Neural progenitor cell (in vitro differentiated cells): ENCODE data around the gene OXSR1. TPM values are rescaled to one million over a fixed set of nuclear protein-coding genes. Genes with fewer than 3 reads are reported as not detected.
A peak's percentile ranks its signal among the peaks of the same experiment; 100 is the strongest.

ENCODE experiments used
- DNase-seq: peaks from one replicate; pipeline ENCODE4 v3.0.0-alpha.2; 2016; ENCODE audit warnings: low spot score
- H2AFZ ChIP-seq: fragments of 200-600 bp; sonication (generic); replicated peaks from 2 replicates; pipeline ENCODE4 v1.6.1; 2016; ENCODE audit warnings: antibody characterized with exemption
- H3F3A ChIP-seq: fragments of 200-600 bp; sonication (generic); 2 replicates; pipeline ENCODE4 v1.6.1; 2016; ENCODE audit warnings: antibody characterized with exemption, low read depth
- H3K27ac ChIP-seq: fragments of 200-600 bp; sonication (generic); 2 replicates; pipeline ENCODE4 v1.5.1; 2016; ENCODE audit warnings: mild to moderate bottlenecking
- H3K27me3 ChIP-seq: fragments of 200-600 bp; sonication (generic); 2 replicates; pipeline ENCODE4 v1.6.1; 2016; ENCODE audit warnings: mild to moderate bottlenecking, moderate library complexity
- H3K36me3 ChIP-seq: fragments of 200-600 bp; sonication (generic); 2 replicates; pipeline ENCODE4 v1.5.1; 2016
- H3K4me1 ChIP-seq: fragments of 200-600 bp; sonication (generic); 2 replicates; pipeline ENCODE4 v1.6.1; 2016; ENCODE audit warnings: mixed run types
- H3K4me2 ChIP-seq: fragments of 200-600 bp; sonication (generic); 2 replicates; pipeline ENCODE4 v1.6.1; 2016
- H3K4me3 ChIP-seq: fragments of 200-600 bp; sonication (generic); 2 replicates; pipeline ENCODE4 v1.5.1; 2016
- H3K79me2 ChIP-seq: fragments of 200-600 bp; sonication (generic); 2 replicates; pipeline ENCODE4 v1.6.1; 2016; ENCODE audit warnings: low read depth
- H3K9ac ChIP-seq: fragments of 200-600 bp; sonication (generic); 2 replicates; pipeline ENCODE4 v1.6.1; 2016
- H3K9me3 ChIP-seq: fragments of 200-600 bp; sonication (generic); 2 replicates; pipeline ENCODE4 v1.5.1; 2016; ENCODE audit warnings: low read depth
- H4K20me1 ChIP-seq: fragments of 200-600 bp; sonication (generic); 2 replicates; pipeline ENCODE4 v1.6.1; 2016; ENCODE audit warnings: low read depth
- H3K27ac Mint-ChIP-seq: 3 replicates; pipeline ENCODE4 v1.8.0; 2021; ENCODE audit warnings: mixed read lengths
- H3K27me3 Mint-ChIP-seq: 2 replicates; pipeline ENCODE4 v1.8.0; 2022; ENCODE audit warnings: low read depth, mild to moderate bottlenecking, inconsistent platforms, moderate library complexity, mixed read lengths; ENCODE audit not compliant: insufficient read depth
- H3K36me3 Mint-ChIP-seq: 3 replicates; pipeline ENCODE4 v1.8.0; 2021; ENCODE audit warnings: mixed read lengths
- H3K4me1 Mint-ChIP-seq: 3 replicates; pipeline ENCODE4 v1.8.0; 2021; ENCODE audit warnings: mixed read lengths
- H3K4me3 Mint-ChIP-seq: 3 replicates; pipeline ENCODE4 v1.8.0; 2021; ENCODE audit warnings: mild to moderate bottlenecking, moderate library complexity, mixed read lengths
- H3K9me3 Mint-ChIP-seq: 3 replicates; pipeline ENCODE4 v1.8.0; 2020; ENCODE audit warnings: mixed read lengths
- EZH2 ChIP-seq: fragments of 200-600 bp; sonication (generic); IDR thresholded peaks from 2 replicates; pipeline ENCODE4 v1.6.1; 2017; ENCODE audit warnings: antibody characterized with exemption, mild to moderate bottlenecking, moderate library complexity
- EZH2phosphoT487 ChIP-seq: fragments of 200-600 bp; sonication (generic); IDR thresholded peaks from 2 replicates; pipeline ENCODE4 v1.6.1; 2017; ENCODE audit warnings: antibody characterized with exemption
- total RNA-seq: library from RNA; depleted of rRNA; stranded (reverse); fragments of >200 nt; gene quantifications from 2 replicates; pipeline ENCODE4 v1.2.3, GENCODE V29; 2015; ENCODE audit warnings: low replicate concordance
- TF ChIP-seq, protein P1 (sequence below): fragments of 200-600 bp; sonication (generic); IDR thresholded peaks from 2 replicates; pipeline ENCODE4 v1.5.1; 2017; ENCODE audit warnings: antibody characterized with exemption, mild to moderate bottlenecking

The OXSR1 gene
- total RNA-seq, 1 donor from 2014 or later = 65.8 TPM

DNA sequence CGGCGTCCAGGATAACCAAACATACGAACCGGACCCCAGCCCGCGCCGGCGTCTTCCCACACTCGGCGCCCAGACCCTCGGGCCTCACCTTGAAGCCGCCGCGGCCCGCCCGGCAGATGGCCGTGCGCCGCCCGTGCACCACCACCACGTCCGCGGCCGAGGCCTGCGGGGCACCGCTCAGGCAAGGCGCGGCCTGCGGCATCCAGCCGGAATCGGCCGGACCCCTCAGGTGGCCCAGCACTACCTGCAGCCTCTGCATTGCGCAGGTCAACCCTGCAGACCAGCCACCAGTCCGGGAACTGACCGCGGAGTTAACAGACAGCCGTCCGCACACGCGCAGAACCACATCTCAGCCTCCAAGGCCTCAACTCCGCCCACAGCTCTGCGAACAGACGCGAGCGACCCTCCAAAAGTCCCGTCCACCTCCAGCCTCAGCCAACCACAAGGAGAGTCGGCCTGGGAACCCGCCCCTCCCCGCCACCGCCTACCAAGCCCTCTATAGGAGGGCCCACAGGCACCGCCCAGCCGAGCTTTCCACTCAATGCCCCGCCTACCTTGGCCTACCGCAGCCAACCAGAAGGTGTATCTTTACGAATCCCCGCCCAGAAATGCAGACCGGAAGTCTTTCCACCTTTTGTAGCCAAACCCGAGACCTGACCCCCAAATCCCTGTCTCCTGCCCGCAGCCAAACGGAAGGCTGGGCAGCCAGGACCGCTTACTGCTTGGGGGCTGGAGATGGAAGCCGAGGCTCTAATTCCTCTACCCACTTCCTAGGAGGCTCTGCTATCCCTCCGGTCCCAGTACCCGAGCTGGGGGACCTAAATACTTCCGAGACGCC is 28.3 kb upstream of the OXSR1 start, which contains the start of gene ACAA1:
Gene ACAA1 (minus strand): TSS at position 351 of the 838 bp plus-strand sequence. CDS start 92 bp downstream, at position 259.
- no peaks in the 10 kb centered on the region for H3K27me3 ChIP-seq
- Mint-ChIP-seq H3K27me3 (peaks cover 26% of the 10 kb centered on the region), H3K9me3 (no peaks in the 10 kb centered on the region), H3K36me3 (peaks cover 1% of the 10 kb centered on the region), H3K4me3 (peak within 1 kb of the TSS; percentile 93), H3K4me1 (peaks cover 24% of the 10 kb centered on the region), H3K27ac (peak within 1 kb of the TSS; percentile 22)
- peak; percentile 100 for DNase-seq
- peak within 1 kb of the TSS; percentile 53 for H2AFZ ChIP-seq
- TF ChIP-seq EZH2phosphoT487 = no peak
- no peak for TF ChIP-seq EZH2
- TF ChIP-seq, protein P1, sequence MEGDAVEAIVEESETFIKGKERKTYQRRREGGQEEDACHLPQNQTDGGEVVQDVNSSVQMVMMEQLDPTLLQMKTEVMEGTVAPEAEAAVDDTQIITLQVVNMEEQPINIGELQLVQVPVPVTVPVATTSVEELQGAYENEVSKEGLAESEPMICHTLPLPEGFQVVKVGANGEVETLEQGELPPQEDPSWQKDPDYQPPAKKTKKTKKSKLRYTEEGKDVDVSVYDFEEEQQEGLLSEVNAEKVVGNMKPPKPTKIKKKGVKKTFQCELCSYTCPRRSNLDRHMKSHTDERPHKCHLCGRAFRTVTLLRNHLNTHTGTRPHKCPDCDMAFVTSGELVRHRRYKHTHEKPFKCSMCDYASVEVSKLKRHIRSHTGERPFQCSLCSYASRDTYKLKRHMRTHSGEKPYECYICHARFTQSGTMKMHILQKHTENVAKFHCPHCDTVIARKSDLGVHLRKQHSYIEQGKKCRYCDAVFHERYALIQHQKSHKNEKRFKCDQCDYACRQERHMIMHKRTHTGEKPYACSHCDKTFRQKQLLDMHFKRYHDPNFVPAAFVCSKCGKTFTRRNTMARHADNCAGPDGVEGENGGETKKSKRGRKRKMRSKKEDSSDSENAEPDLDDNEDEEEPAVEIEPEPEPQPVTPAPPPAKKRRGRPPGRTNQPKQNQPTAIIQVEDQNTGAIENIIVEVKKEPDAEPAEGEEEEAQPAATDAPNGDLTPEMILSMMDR = no peak
- H3K27ac ChIP-seq = peak within 1 kb of the TSS; percentile 59
- peaks cover 14% of the 10 kb centered on the region for H3K4me1 ChIP-seq
- peak within 1 kb of the TSS; percentile 72 for H3K4me3 ChIP-seq
- H3F3A ChIP-seq = peaks cover 11% of the 10 kb centered on the region
- no peaks in the 10 kb centered on the region for H3K9me3 ChIP-seq
- peak within 1 kb of the TSS; percentile 58 for H3K9ac ChIP-seq
- H3K4me2 ChIP-seq = peak within 1 kb of the TSS; percentile 96
- peaks cover 18% of the 10 kb centered on the region for H4K20me1 ChIP-seq
- peaks cover 23% of the 10 kb centered on the region for H3K79me2 ChIP-seq
- H3K36me3 ChIP-seq = no peaks in the 10 kb centered on the region

DNA sequence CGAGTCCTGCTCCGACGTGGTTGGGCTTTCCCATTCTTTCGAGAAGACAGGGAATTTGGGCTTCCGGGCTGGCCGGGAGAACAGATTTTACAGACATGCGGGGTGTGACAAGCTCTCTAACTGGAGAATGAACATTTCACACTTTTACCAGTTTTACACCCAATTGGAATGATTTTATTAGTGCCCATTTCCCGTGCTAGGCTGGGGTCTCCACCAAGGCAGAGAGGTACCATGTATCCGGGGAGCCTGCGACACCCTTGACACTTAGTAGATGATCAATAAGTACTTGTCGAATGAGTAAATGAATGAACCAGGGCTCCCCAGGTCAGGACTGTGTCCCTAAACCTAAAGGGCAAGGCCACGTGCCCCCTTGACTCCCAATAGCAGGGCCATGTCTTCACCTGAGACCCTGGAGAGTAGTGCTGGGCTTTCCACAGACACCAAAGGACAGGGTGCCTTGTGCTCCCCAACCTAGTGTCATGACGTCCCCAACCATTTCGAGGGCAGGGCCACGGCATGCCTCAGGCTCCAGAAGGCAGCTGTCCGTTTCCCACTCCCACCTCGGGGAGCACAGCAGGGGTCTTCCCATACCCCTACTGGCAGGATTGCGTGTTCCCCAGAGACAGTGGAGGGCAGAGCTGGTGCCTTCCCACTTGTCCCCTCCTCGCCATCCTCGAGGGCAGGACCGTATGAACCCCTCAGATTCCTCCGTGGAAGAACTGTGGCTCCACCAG is 27.6 kb upstream of the OXSR1 start:
- H3K4me3 ChIP-seq = peak overlapping the region; percentile 72
- no peaks in the 10 kb centered on the region for H3K27me3 ChIP-seq
- peaks cover 11% of the 10 kb centered on the region for H3F3A ChIP-seq
- DNase-seq = peak; percentile 58
- peaks cover 17% of the 10 kb centered on the region for H4K20me1 ChIP-seq
- Mint-ChIP-seq H3K27ac (peak overlapping the region; percentile 81), H3K36me3 (peaks cover 1% of the 10 kb centered on the region), H3K9me3 (no peaks in the 10 kb centered on the region), H3K27me3 (peaks cover 26% of the 10 kb centered on the region), H3K4me3 (peak overlapping the region; percentile 93), H3K4me1 (peaks cover 24% of the 10 kb centered on the region)
- no peak overlapping the region for H3K9ac ChIP-seq
- H2AFZ ChIP-seq = peak overlapping the region; percentile 99
- TF ChIP-seq, protein P1 = peak; percentile 32
- no peak for TF ChIP-seq EZH2
- no peak for TF ChIP-seq EZH2phosphoT487
- H3K9me3 ChIP-seq = no peaks in the 10 kb centered on the region
- peak overlapping the region; percentile 96 for H3K4me2 ChIP-seq
- H3K4me1 ChIP-seq = peaks cover 14% of the 10 kb centered on the region
- H3K27ac ChIP-seq = peak overlapping the region; percentile 59
- peaks cover 23% of the 10 kb centered on the region for H3K79me2 ChIP-seq
- H3K36me3 ChIP-seq = no peaks in the 10 kb centered on the region

DNA sequence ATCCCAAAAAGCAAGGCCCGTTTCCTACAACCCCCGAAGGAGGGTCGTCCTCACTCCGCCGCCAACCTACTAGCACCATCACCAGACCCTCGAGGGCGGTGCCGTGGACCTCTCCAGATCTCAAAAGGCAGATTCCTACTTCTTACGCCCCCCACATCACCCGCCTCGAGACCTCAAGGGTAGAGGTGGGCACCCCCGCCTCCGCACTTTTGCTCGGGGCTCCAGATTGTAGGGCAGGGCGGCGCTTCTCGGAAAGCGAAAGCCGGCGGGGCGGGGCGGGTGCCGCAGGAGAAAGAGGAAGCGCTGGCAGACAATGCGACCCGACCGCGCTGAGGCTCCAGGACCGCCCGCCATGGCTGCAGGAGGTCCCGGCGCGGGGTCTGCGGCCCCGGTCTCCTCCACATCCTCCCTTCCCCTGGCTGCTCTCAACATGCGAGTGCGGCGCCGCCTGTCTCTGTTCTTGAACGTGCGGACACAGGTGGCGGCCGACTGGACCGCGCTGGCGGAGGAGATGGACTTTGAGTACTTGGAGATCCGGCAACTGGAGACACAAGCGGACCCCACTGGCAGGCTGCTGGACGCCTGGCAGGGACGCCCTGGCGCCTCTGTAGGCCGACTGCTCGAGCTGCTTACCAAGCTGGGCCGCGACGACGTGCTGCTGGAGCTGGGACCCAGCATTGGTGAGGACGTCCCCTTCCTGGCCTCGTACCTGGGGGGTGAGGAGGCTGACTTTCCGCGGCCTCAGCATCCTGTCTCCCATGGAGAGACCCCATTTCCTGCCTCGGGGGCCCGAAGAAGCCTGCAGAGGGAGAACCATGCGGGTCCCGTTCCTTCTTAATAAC is 26.8 kb upstream of the OXSR1 start, which contains the start of gene MYD88:
Gene MYD88 (plus strand): TSS at position 313 of the 842 bp plus-strand sequence. CDS start 40 bp downstream, at position 353.
- H3K9ac ChIP-seq = peak within 1 kb of the TSS; percentile 54
- peak within 1 kb of the TSS; percentile 72 for H3K4me3 ChIP-seq
- peak within 1 kb of the TSS; percentile 96 for H3K4me2 ChIP-seq
- peak within 1 kb of the TSS; percentile 99 for H2AFZ ChIP-seq
- peaks cover 23% of the 10 kb centered on the region for H3K79me2 ChIP-seq
- H3K36me3 Mint-ChIP-seq = peaks cover 1% of the 10 kb centered on the region
- H3K27ac ChIP-seq = peak within 1 kb of the TSS; percentile 59
- peaks cover 14% of the 10 kb centered on the region for H3K4me1 ChIP-seq
- no peaks in the 10 kb centered on the region for H3K9me3 ChIP-seq
- H3F3A ChIP-seq = peaks cover 11% of the 10 kb centered on the region
- peak; percentile 85 for DNase-seq
- TF ChIP-seq, protein P1 = no peak
- TF ChIP-seq EZH2 = peak; percentile 24
- TF ChIP-seq EZH2phosphoT487 = no peak
- peaks cover 17% of the 10 kb centered on the region for H4K20me1 ChIP-seq
- peaks cover 24% of the 10 kb centered on the region for H3K4me1 Mint-ChIP-seq
- H3K27me3 ChIP-seq = no peaks in the 10 kb centered on the region
- H3K27ac Mint-ChIP-seq = peak within 1 kb of the TSS; percentile 81
- peak within 1 kb of the TSS; percentile 93 for H3K4me3 Mint-ChIP-seq
- H3K9me3 Mint-ChIP-seq = no peaks in the 10 kb centered on the region
- H3K27me3 Mint-ChIP-seq = peaks cover 26% of the 10 kb centered on the region
- no peaks in the 10 kb centered on the region for H3K36me3 ChIP-seq
